ENCODE results near the gene LRP3. TPM values are rescaled to one million over a fixed set of nuclear protein-coding genes. Genes with fewer than 3 reads are reported as not detected.

LRP3 gene
- total and polyA plus RNA-seq, 2 experiments from 2014 or later: 3.5 to 62.7 TPM

- Histone ChIP-seq H3F3A (replicated peaks; ENCODE audit: low read depth) (no peaks in the 10 kb centered on the region), H3K4me1 (ENCODE audit: insufficient read depth) (no peaks in the 10 kb centered on the region), H3K36me3 (ENCODE audit: insufficient read depth) (no peaks in the 10 kb centered on the region; the same call in 1 of the 2 replicates), H3K4me2 (no peak overlapping the region), H3K27me3 (ENCODE audit: insufficient read depth) (no peaks in the 10 kb centered on the region), H3K4me3 (no peak overlapping the region), H3K79me2 (replicated peaks; ENCODE audit: insufficient read depth) (no peaks in the 10 kb centered on the region), H3K9me2 (ENCODE audit: insufficient read depth) (no peaks in the 10 kb centered on the region), H4K20me1 (replicated peaks; ENCODE audit: insufficient read depth) (no peaks in the 10 kb centered on the region), H3K27ac (ENCODE audit: low read depth) (no peak overlapping the region), H2AFZ (no peak overlapping the region)
- Mint-ChIP-seq H3K27me3 (ENCODE audit: insufficient read depth, low read depth, poor library complexity) (peaks cover 8% of the 10 kb centered on the region), H3K4me3 (no peak overlapping the region), H3K36me3 (ENCODE audit: low read depth) (no peaks in the 10 kb centered on the region), H3K27ac (no peak overlapping the region), H3K9me3 (peaks cover 4% of the 10 kb centered on the region; the same call in 2 of the 3 replicates), H3K4me1 (peaks cover 2% of the 10 kb centered on the region; the same call in 1 of the 3 replicates)
- TF ChIP-seq NANOG (IDR thresholded peaks at IDR 0.05; ENCODE audit: borderline replicate concordance): no peak
- no peak for TF ChIP-seq ZNF331 (CRISPR knock-in tag; IDR thresholded peaks at IDR 0.05; ENCODE audit: low read depth)
- TF ChIP-seq STAT1 (IDR thresholded peaks at IDR 0.05; ENCODE audit: unreplicated experiment): no peak
- TF ChIP-seq, protein P1, sequence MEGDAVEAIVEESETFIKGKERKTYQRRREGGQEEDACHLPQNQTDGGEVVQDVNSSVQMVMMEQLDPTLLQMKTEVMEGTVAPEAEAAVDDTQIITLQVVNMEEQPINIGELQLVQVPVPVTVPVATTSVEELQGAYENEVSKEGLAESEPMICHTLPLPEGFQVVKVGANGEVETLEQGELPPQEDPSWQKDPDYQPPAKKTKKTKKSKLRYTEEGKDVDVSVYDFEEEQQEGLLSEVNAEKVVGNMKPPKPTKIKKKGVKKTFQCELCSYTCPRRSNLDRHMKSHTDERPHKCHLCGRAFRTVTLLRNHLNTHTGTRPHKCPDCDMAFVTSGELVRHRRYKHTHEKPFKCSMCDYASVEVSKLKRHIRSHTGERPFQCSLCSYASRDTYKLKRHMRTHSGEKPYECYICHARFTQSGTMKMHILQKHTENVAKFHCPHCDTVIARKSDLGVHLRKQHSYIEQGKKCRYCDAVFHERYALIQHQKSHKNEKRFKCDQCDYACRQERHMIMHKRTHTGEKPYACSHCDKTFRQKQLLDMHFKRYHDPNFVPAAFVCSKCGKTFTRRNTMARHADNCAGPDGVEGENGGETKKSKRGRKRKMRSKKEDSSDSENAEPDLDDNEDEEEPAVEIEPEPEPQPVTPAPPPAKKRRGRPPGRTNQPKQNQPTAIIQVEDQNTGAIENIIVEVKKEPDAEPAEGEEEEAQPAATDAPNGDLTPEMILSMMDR (conservative IDR thresholded peaks at IDR 0.05; ENCODE audit: low read depth in 2 of 2): no peak
- no peak for DNase-seq (ENCODE audit: low spot score)
- no peak for ATAC-seq
These were observed 61.7 kb downstream of the LRP3 start for GRCh38 chr19:33255781-33256180.

GRCh38 chr19:33256261-33256660 is 62.1 kb downstream of the LRP3 start:
- Histone ChIP-seq H3K36me3 (ENCODE audit: insufficient read depth) (no peaks in the 10 kb centered on the region; the same call in 1 of the 2 replicates), H3K4me3 (no peak overlapping the region), H3F3A (replicated peaks; ENCODE audit: low read depth) (no peaks in the 10 kb centered on the region), H3K27me3 (ENCODE audit: insufficient read depth) (no peaks in the 10 kb centered on the region), H3K27ac (ENCODE audit: low read depth) (no peak overlapping the region), H2AFZ (no peak overlapping the region), H3K4me1 (ENCODE audit: insufficient read depth) (no peaks in the 10 kb centered on the region), H3K9me2 (ENCODE audit: insufficient read depth) (no peaks in the 10 kb centered on the region), H3K4me2 (no peak overlapping the region), H3K79me2 (replicated peaks; ENCODE audit: insufficient read depth) (no peaks in the 10 kb centered on the region), H4K20me1 (replicated peaks; ENCODE audit: insufficient read depth) (no peaks in the 10 kb centered on the region)
- peaks cover 11% of the 10 kb centered on the region for H3K27me3 Mint-ChIP-seq (ENCODE audit: insufficient read depth, low read depth, poor library complexity)
- no peak overlapping the region for H3K27ac Mint-ChIP-seq
- peaks cover 4% of the 10 kb centered on the region; the same call in 2 of the 3 replicates for H3K9me3 Mint-ChIP-seq
- DNase-seq (ENCODE audit: low spot score) (no peak), ATAC-seq (no peak)
- H3K36me3 Mint-ChIP-seq (ENCODE audit: low read depth): no peaks in the 10 kb centered on the region
- TF ChIP-seq ZNF114 (CRISPR knock-in tag; IDR thresholded peaks at IDR 0.05): no peak
- TF ChIP-seq, protein P2, sequence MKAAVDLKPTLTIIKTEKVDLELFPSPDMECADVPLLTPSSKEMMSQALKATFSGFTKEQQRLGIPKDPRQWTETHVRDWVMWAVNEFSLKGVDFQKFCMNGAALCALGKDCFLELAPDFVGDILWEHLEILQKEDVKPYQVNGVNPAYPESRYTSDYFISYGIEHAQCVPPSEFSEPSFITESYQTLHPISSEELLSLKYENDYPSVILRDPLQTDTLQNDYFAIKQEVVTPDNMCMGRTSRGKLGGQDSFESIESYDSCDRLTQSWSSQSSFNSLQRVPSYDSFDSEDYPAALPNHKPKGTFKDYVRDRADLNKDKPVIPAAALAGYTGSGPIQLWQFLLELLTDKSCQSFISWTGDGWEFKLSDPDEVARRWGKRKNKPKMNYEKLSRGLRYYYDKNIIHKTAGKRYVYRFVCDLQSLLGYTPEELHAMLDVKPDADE (IDR thresholded peaks at IDR 0.05): no peak
- no peak for TF ChIP-seq CREB1 (CRISPR knock-in tag; IDR thresholded peaks at IDR 0.05; ENCODE audit: low read depth)
- no peak for TF ChIP-seq EZH2phosphoT487 (IDR thresholded peaks at IDR 0.05; ENCODE audit: unreplicated experiment)
- H3K4me3 Mint-ChIP-seq: no peak overlapping the region
- H3K4me1 Mint-ChIP-seq: peaks cover 2% of the 10 kb centered on the region; the same call in 1 of the 3 replicates

- H3K27ac Mint-ChIP-seq: no peak overlapping the region
- no peaks in the 10 kb centered on the region for H3F3A ChIP-seq (replicated peaks; ENCODE audit: low read depth)
- H3K27ac ChIP-seq (ENCODE audit: low read depth): no peak overlapping the region
- H3K9me3 Mint-ChIP-seq: peaks cover 4% of the 10 kb centered on the region
- H3K79me2 ChIP-seq (replicated peaks; ENCODE audit: insufficient read depth): no peaks in the 10 kb centered on the region
- H3K4me1 ChIP-seq (ENCODE audit: insufficient read depth): no peaks in the 10 kb centered on the region
- H4K20me1 ChIP-seq (replicated peaks; ENCODE audit: insufficient read depth): no peaks in the 10 kb centered on the region
- H3K27me3 ChIP-seq (ENCODE audit: insufficient read depth): no peaks in the 10 kb centered on the region
- H2AFZ ChIP-seq: no peak overlapping the region
- H3K9me2 ChIP-seq (ENCODE audit: insufficient read depth): no peaks in the 10 kb centered on the region
- peaks cover 11% of the 10 kb centered on the region for H3K27me3 Mint-ChIP-seq (ENCODE audit: insufficient read depth, low read depth, poor library complexity)
- no peak overlapping the region for H3K4me3 Mint-ChIP-seq
- DNase-seq (ENCODE audit: low spot score) (no peak), ATAC-seq (no peak)
- H3K4me2 ChIP-seq: no peak overlapping the region
- 0 out of 3 replicates have a peak, but pooled peaks cover 6% of the 10 kb centered on the region for H3K4me1 Mint-ChIP-seq
- H3K4me3 ChIP-seq: no peak overlapping the region
- no peaks in the 10 kb centered on the region; the same call in 1 of the 2 replicates for H3K36me3 ChIP-seq (ENCODE audit: insufficient read depth)
- no peaks in the 10 kb centered on the region; the same call in 2 of the 3 replicates for H3K36me3 Mint-ChIP-seq (ENCODE audit: low read depth)
- TF ChIP-seq, protein P1 (conservative IDR thresholded peaks at IDR 0.05; ENCODE audit: low read depth in 2 of 2): no peak
- no peak for TF ChIP-seq EZH2phosphoT487 (IDR thresholded peaks at IDR 0.05; ENCODE audit: unreplicated experiment)
- TF ChIP-seq, protein P3, sequence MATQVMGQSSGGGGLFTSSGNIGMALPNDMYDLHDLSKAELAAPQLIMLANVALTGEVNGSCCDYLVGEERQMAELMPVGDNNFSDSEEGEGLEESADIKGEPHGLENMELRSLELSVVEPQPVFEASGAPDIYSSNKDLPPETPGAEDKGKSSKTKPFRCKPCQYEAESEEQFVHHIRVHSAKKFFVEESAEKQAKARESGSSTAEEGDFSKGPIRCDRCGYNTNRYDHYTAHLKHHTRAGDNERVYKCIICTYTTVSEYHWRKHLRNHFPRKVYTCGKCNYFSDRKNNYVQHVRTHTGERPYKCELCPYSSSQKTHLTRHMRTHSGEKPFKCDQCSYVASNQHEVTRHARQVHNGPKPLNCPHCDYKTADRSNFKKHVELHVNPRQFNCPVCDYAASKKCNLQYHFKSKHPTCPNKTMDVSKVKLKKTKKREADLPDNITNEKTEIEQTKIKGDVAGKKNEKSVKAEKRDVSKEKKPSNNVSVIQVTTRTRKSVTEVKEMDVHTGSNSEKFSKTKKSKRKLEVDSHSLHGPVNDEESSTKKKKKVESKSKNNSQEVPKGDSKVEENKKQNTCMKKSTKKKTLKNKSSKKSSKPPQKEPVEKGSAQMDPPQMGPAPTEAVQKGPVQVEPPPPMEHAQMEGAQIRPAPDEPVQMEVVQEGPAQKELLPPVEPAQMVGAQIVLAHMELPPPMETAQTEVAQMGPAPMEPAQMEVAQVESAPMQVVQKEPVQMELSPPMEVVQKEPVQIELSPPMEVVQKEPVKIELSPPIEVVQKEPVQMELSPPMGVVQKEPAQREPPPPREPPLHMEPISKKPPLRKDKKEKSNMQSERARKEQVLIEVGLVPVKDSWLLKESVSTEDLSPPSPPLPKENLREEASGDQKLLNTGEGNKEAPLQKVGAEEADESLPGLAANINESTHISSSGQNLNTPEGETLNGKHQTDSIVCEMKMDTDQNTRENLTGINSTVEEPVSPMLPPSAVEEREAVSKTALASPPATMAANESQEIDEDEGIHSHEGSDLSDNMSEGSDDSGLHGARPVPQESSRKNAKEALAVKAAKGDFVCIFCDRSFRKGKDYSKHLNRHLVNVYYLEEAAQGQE (IDR thresholded peaks at IDR 0.05; ENCODE audit: unreplicated experiment): no peak
- TF ChIP-seq POLR2AphosphoS5 (IDR thresholded peaks at IDR 0.05; ENCODE audit: low read depth): no peak
- no peak for TF ChIP-seq JUNB (IDR thresholded peaks at IDR 0.05; ENCODE audit: unreplicated experiment)
These were observed 63.7 kb downstream of the LRP3 start for GRCh38 chr19:33257828-33258227.
